ENCODE data around the gene S100A3. TPM values are rescaled to one million over a fixed set of nuclear protein-coding genes. Genes with fewer than 3 reads are reported as not detected.
A peak's percentile ranks its signal among the peaks of the same experiment; 100 is the strongest.

S100A3 gene
- total RNA-seq, 2 donors from 2014 or later: not detected

DNA sequence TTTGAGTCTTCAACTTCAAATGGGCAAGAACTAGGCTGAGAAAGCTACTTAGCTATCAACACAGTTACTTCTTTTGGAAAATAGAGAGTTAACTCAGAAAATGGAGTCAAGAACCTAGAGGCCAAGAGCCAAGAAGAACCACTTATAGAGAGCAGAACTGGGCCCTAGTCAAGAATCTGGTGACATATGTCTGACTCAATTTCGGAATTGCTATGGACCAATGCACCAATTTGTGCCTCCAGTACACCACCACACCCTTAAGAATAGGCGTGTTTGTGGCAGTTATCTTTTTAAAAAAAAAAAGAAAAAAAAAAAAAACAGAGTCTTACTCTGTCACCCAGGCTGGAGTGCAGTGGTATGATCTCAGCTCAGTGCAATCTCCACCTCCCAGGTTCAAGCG lies 8.8 kb upstream of the S100A3 start:
- DNase-seq (no peak), ATAC-seq (no peak)
- intact Hi-C loops (cut with DNase I): no loop called here
- no peaks in the 10 kb centered on the region for H3K9me3 ChIP-seq
- TF ChIP-seq, protein P1, sequence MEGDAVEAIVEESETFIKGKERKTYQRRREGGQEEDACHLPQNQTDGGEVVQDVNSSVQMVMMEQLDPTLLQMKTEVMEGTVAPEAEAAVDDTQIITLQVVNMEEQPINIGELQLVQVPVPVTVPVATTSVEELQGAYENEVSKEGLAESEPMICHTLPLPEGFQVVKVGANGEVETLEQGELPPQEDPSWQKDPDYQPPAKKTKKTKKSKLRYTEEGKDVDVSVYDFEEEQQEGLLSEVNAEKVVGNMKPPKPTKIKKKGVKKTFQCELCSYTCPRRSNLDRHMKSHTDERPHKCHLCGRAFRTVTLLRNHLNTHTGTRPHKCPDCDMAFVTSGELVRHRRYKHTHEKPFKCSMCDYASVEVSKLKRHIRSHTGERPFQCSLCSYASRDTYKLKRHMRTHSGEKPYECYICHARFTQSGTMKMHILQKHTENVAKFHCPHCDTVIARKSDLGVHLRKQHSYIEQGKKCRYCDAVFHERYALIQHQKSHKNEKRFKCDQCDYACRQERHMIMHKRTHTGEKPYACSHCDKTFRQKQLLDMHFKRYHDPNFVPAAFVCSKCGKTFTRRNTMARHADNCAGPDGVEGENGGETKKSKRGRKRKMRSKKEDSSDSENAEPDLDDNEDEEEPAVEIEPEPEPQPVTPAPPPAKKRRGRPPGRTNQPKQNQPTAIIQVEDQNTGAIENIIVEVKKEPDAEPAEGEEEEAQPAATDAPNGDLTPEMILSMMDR (IDR thresholded peaks at IDR 0.05): no peak
- TF ChIP-seq POLR2A (IDR thresholded peaks at IDR 0.05): no peak
- 87 to 93% methylated on average over 3 of the region's 3 CpGs for WGBS, 2 donors
- H3K4me3 ChIP-seq: no peak overlapping the region
- H3K27ac ChIP-seq: no peak overlapping the region
- H3K36me3 ChIP-seq (replicated peaks in 1 of 2; ENCODE audit: insufficient read depth in 1 of 2, low read depth in 2 of 2): no peaks in the 10 kb centered on the region
- H3K4me1 ChIP-seq: peaks cover 11% of the 10 kb centered on the region
- no peaks in the 10 kb centered on the region for H3K27me3 ChIP-seq

DNA sequence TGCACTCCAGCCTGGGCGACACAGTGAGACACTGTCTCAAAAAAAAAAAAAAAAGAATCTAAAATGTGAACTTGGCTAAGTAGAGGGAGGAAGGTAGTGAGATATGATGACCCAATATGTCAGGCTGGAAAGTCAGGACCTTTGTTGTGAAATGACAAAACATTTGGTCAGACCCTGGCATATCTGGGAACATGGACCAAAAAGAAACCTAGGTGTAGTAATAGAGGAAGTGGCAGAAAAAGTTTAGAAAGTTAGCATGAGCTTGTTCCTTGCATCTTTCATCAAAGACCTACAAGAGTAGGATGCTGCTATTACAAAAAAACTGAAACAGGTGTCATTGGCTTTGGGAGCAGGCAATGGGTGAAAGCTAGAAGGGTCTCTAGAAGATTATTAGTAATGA lies 7.3 kb upstream of the S100A3 start:
- Histone ChIP-seq H3K4me3 (no peak overlapping the region), H3K36me3 (replicated peaks in 1 of 2; ENCODE audit: insufficient read depth in 1 of 2, low read depth in 2 of 2) (no peaks in the 10 kb centered on the region), H3K27ac (no peak overlapping the region), H3K9me3 (no peaks in the 10 kb centered on the region), H3K4me1 (peaks cover 11% of the 10 kb centered on the region), H3K27me3 (no peaks in the 10 kb centered on the region)
- ATAC-seq (no peak), DNase-seq (no peak)
- TF ChIP-seq, protein P1 (IDR thresholded peaks at IDR 0.05): no peak
- TF ChIP-seq POLR2A (IDR thresholded peaks at IDR 0.05): no peak
- intact Hi-C loops (cut with DNase I): no loop called here
- WGBS, 2 donors: 70 to 85% methylated on average over 1 of the region's 1 CpG

DNA sequence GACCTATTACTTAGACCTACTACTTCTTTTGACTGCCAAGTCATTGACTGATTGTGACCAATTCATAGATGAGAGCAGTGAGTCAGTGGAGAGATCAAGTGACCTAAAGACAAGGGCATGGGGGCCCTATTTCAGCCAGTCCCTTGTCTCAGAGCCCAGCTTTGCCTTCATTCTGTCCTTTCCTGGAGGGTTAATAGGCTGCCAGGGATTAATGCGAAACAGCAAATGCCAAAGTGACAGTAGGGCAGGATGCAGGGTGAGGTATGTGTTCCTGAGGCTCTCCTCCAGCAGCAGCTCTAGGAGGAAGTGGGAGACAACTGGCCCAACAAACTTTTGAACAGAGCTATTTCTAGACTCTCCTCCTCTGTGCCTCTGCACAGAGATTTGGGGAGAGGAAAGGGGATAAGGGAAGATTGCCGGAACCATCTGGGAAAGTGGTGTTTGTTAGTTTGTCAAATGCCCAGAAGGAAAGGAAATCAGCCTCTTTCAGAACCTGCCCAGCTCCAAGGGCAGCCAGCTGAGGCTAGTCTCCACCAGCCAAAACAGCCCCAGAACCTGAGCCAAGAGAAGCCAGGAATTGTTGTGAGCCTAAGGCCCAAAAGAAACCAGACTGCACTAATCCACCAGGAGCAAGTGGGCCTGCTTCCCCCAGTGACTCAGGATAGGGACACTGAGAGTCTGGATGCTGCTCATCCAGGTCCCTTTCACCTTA lies 4.9 kb upstream of the S100A3 start:
- 55 to 59% methylated on average over 2 of the region's 2 CpGs for WGBS, 2 donors
- peak; percentile 54 for ATAC-seq

DNA sequence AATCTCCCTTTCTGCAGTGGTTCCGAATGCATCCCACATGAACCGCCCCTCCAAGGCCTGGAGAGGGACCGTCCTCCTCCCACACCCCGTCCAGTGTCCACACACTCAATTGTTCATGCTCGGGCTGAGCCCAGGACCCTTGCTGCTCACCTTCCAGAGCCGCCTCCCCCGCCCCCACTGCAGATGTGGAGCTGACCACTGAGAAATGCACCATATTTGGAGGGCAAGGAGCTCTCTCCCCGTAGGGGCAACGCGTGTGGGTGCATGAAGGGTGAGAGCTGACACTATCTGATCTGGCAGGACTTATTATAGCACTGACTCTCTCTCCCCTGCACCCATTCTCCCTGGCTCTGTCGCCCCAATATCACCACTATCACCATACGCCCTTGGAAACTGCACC lies 4.0 kb upstream of the S100A3 start:
- ATAC-seq: no peak
- 83 to 90% methylated on average over 12 of the region's 12 CpGs for WGBS, 2 donors
- H3K4me3 ChIP-seq: no peak overlapping the region
- H3K9me3 ChIP-seq: no peaks in the 10 kb centered on the region
- H3K36me3 ChIP-seq (replicated peaks in 1 of 2; ENCODE audit: insufficient read depth in 1 of 2, low read depth in 2 of 2): no peaks in the 10 kb centered on the region
- TF ChIP-seq, protein P1 (IDR thresholded peaks at IDR 0.05): no peak
- no peak for TF ChIP-seq POLR2A (IDR thresholded peaks at IDR 0.05)
- peaks cover 27% of the 10 kb centered on the region for H3K4me1 ChIP-seq
- intact Hi-C loops (cut with DNase I): no loop called here
- no peaks in the 10 kb centered on the region for H3K27me3 ChIP-seq
- peak overlapping the region in 1 of 4 donors; percentile 52 for H3K27ac ChIP-seq
- no peak for DNase-seq

More for the DNA sequence above, 4.9 kb upstream of the S100A3 start:
- intact Hi-C loops (cut with DNase I): no loop called here
- H3K4me3 ChIP-seq: no peak overlapping the region
- no peaks in the 10 kb centered on the region for H3K27me3 ChIP-seq
- H3K9me3 ChIP-seq: no peaks in the 10 kb centered on the region
- TF ChIP-seq, protein P1 (IDR thresholded peaks at IDR 0.05): no peak
- no peak for TF ChIP-seq POLR2A (IDR thresholded peaks at IDR 0.05)
- H3K36me3 ChIP-seq (replicated peaks in 1 of 2; ENCODE audit: insufficient read depth in 1 of 2, low read depth in 2 of 2): no peaks in the 10 kb centered on the region
- H3K27ac ChIP-seq: peak overlapping the region in 3 of 4 donors; percentile 52 to 60 (median 59)
- peaks cover 19% of the 10 kb centered on the region for H3K4me1 ChIP-seq
- no peak for DNase-seq

DNA sequence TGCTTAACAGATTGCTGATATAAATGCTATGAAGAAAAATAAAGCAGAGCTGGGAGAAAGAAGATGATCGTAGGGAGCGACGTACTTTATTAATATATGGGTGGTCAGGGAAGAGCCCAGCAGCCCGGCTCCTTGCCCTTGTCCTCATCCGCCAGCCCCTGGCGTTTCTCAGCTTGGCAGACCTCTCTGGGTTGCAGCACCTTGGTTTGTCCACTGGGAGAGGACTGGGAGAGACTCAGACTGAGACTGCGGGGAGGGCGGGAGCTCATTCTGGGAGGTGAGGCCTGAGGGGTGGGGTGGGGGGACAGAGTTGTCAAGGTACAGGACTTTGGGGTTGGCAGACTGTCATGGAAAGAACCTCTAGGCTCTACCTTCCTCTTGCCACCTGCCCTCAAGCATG lies 3.3 kb upstream of the S100A3 start:
- Histone ChIP-seq H3K4me1 (peaks cover 27% of the 10 kb centered on the region), H3K27me3 (no peaks in the 10 kb centered on the region), H3K27ac (no peak overlapping the region), H3K4me3 (no peak overlapping the region), H3K36me3 (replicated peaks in 1 of 2; ENCODE audit: insufficient read depth in 1 of 2, low read depth in 2 of 2) (no peaks in the 10 kb centered on the region), H3K9me3 (no peaks in the 10 kb centered on the region)
- DNase-seq: no peak
- no peak for ATAC-seq
- intact Hi-C loops (cut with DNase I): no loop called here
- WGBS, 2 donors: 89 to 90% methylated on average over 8 of the region's 8 CpGs
- no peak for TF ChIP-seq POLR2A (IDR thresholded peaks at IDR 0.05)
- TF ChIP-seq, protein P1 (IDR thresholded peaks at IDR 0.05): no peak
